Heart right ventricle (tissue), 16 donors: Measurements from ENCODE around the gene CELSR3. TPM values are rescaled to one million over a fixed set of nuclear protein-coding genes. Genes with fewer than 3 reads are reported as not detected.

Source experiments
- ATAC-seq, 8 donors: fragments of 200-7000 bp; cut with Tn5 transposase; one replicate each; pipeline ENCODE4 v1.9.1; 2020; ENCODE audit warnings: mild to moderate bottlenecking in 8 of 8, moderate library complexity in 8 of 8, moderate number of reproducible peaks in 1 of 8
- DNase-seq, 2 donors: peaks; one replicate each; pipeline ENCODE4 v3.0.0-alpha.2; 2020
- H3K27ac ChIP-seq, 10 donors: fragments of 200-600 bp; sonication (generic) in 2 of 10; one replicate each; pipeline versions ENCODE4 v1.5.0 to v1.8.0; 2020 to 2022; ENCODE audit warnings: mild to moderate bottlenecking in 3 of 10
- H3K27me3 ChIP-seq, 7 donors: fragments of 200-600 bp; one replicate each; pipeline ENCODE4 v1.8.0; 2021 to 2022; ENCODE audit warnings: mild to moderate bottlenecking in 2 of 7
- H3K36me3 ChIP-seq, 9 donors: fragments of 200-600 bp; sonication (generic) in 1 of 9; one replicate each; pipeline versions ENCODE4 v1.5.0 to v1.8.0; 2020 to 2022; ENCODE audit warnings: mild to moderate bottlenecking in 2 of 9
- H3K4me1 ChIP-seq, 9 donors: fragments of 200-600 bp; sonication (generic) in 1 of 9; one replicate each; pipeline versions ENCODE4 v1.5.0 to v1.8.0; 2020 to 2022; ENCODE audit warnings: mild to moderate bottlenecking in 4 of 9
- H3K4me3 ChIP-seq, 10 donors: fragments of 200-600 bp; sonication (generic) in 2 of 10; one replicate each; pipeline versions ENCODE4 v1.5.0 to v1.8.0; 2020 to 2022; ENCODE audit warnings: mild to moderate bottlenecking in 7 of 10, moderate library complexity in 2 of 10
- H3K9me3 ChIP-seq, 11 donors: fragments of 200-600 bp in 10 of 11; sonication (generic) in 2 of 11; one replicate each; pipeline versions ENCODE4 v1.5.0 to v1.8.0; 2013 to 2022; ENCODE audit warnings: mild to moderate bottlenecking in 2 of 11, control low read depth in 1 of 11, moderate library complexity in 1 of 11
- WGBS, 2 donors: extraction: QIAGEN DNeasy Blood & Tissue Kit; methylation state at CpG; one replicate each; pipeline ENCODE4 v1.1.7; 2013; ENCODE audit warnings: inconsistent platforms in 1 of 2; 5-methylcytosine and 5-hydroxymethylcytosine counted together
- intact Hi-C, 10 donors: fragments of 100-400 bp; cut with DNase I; formaldehyde crosslinking; loops; one replicate each; pipeline versions ENCODE4 v1.11.1 to v1.14.2; 2022
- polyA plus RNA-seq, 2 donors: library from polyadenylated mRNA; stranded (reverse); fragments of 200-250 nt; gene quantifications; one replicate each; pipeline ENCODE4 v1.2.3, GENCODE V29; 2013
- total RNA-seq, 10 donors: library from RNA; stranded (reverse); fragmentation: NEBNext Ultra II Directional in 3 of 10; extraction: Animal tissue kit (Norgen Biotek cat#: 25700) in 3 of 10; gene quantifications; one replicate each; pipeline versions ENCODE4 v1.2.1 to v1.2.4, GENCODE V29; 2021 to 2023
- TF ChIP-seq, protein P1 (sequence below), 9 donors: fragments of 200-600 bp; sonication (generic) in 2 of 9; IDR thresholded peaks; one replicate each; pipeline versions ENCODE4 v1.5.0 to v1.8.0; 2021 to 2022; ENCODE audit warnings: antibody characterized with exemption in 9 of 9, mild to moderate bottlenecking in 5 of 9, moderate library complexity in 1 of 9
- donor health status: Arrhythmogenic right ventricular cardiomyopathy.
- donor health status: ischemic (EF 13 %, LVEDD 7.1; RV severe dilation, severe dysfunction).
- donor health status: healthy with polysubstance abuse.
- donor health status: DM: no; HTN: yes; CAD: no.
- donor health status: DM: no; HTN: no; CAD: no.
- donor health status: ischemic (EF 25% LVEDD 6.9; RV normal size, moderate dysfunction).
- donor health status: ischemic (EF 25% LVEDD 5.7; RV mildly dilated, moderate dysfunction).
- donor health status: healthy.
- donor health status: DM: yes; HTN: yes; CAD: no.
- donor health status: Ischemic cardiomyopathy.
- donor health status: ischemic (EF 35%, LVEDD 5.7; RV mildly dilated, moderate dysfunction).
- donor health status: nonischemic (EF 11% LVEDD 7.7; RV severe dilation, severe dysfunction).
- donor health status: DM: yes; HTN: yes; CAD: no.
- donor health status: PGD.
- donor health status: ischemic (EF 29% LVEDD 5.4; RV normal size, mild dysfunction).
- donor health status: nonischemic (EF 23%, LVEDD 6.1; RV moderate dilation, normal function).

Gene CELSR3
- total and polyA plus RNA-seq, 12 donors: 0.10 to 0.44 (median 0.17) TPM

DNA sequence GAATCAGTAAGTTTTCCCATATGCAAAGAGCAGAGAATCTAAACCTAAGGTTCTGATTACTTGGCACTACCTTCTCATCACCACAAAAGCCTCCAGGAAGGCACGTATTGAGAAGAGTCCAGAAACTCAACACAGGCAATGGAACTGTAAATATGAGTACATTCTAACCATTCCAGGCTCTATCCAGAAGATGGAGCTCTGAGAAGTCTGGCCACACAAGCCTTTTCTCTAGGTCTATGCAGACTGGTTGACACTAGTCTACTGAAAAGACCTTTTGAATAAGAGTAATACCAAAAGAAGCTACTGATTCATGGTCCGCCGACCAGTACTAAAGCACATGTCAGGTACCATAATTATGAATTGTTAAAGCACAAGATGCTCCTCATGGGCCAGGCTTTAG lies 35.3 kb upstream of the CELSR3 start:
- no peaks in the 10 kb centered on the region for H3K9me3 ChIP-seq
- H3K27me3 ChIP-seq: no peaks in the 10 kb centered on the region
- peaks cover 0 to 66% (median 38%) of the 10 kb centered on the region in 9 donors for H3K4me1 ChIP-seq
- DNase-seq: no peak
- H3K4me3 ChIP-seq: no peak overlapping the region
- TF ChIP-seq, protein P1, sequence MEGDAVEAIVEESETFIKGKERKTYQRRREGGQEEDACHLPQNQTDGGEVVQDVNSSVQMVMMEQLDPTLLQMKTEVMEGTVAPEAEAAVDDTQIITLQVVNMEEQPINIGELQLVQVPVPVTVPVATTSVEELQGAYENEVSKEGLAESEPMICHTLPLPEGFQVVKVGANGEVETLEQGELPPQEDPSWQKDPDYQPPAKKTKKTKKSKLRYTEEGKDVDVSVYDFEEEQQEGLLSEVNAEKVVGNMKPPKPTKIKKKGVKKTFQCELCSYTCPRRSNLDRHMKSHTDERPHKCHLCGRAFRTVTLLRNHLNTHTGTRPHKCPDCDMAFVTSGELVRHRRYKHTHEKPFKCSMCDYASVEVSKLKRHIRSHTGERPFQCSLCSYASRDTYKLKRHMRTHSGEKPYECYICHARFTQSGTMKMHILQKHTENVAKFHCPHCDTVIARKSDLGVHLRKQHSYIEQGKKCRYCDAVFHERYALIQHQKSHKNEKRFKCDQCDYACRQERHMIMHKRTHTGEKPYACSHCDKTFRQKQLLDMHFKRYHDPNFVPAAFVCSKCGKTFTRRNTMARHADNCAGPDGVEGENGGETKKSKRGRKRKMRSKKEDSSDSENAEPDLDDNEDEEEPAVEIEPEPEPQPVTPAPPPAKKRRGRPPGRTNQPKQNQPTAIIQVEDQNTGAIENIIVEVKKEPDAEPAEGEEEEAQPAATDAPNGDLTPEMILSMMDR (IDR thresholded peaks at IDR 0.05): no peak
- H3K27ac ChIP-seq: no peak overlapping the region
- 84 to 94% methylated on average over 3 of the region's 3 CpGs for WGBS, 2 donors
- intact Hi-C loops: no loop called here
- H3K36me3 ChIP-seq: peaks cover 0 to 70% (median 14%) of the 10 kb centered on the region in 9 donors
- no peak for ATAC-seq

DNA sequence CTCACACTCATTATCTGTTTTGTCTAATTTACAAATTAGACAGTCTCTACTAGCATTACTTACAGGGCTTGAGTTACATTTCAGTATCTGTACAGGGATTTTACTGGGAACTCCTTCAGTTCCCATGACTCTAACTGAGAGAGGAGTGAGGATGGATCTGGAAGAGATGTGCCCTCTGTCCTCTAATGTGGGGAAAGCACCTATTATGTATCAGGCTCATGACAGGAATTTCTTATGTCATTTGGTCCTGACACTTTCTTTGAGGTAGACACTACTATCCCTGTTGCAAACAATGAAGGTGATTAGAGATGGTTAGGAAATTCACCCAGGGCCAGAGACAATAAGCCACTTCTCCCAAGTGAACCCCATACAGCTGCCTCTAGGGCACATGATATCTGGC lies 33.9 kb upstream of the CELSR3 start:
- intact Hi-C loops: no loop called here
- peak overlapping the region in 4 of 10 donors; percentile 69 to 86 (median 79) for H3K27ac ChIP-seq
- no peak for ATAC-seq

DNA sequence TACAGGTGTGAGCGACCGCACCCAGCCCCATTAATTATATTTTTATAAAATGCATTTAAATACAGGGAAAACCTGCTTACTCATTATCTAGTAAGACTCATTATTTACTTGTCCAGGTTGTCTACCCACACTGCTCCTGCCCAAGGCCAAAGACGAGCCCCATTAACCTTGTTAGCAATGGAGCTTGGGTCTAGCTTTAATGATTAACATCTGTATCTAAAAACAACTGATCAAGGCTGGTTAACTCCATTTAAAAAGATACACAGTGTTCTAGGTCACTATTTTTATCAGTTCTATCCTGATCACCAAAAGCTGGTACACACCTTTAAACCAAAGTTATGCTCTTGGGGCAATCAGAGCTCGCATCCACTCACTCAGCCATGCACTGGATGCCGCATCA lies 33.5 kb upstream of the CELSR3 start:
- intact Hi-C loops: no loop called here
- H3K4me1 ChIP-seq: peaks cover 0 to 66% (median 34%) of the 10 kb centered on the region in 9 donors
- ATAC-seq: no peak
- peaks cover 0 to 81% (median 26%) of the 10 kb centered on the region in 9 donors for H3K36me3 ChIP-seq
- no peak for DNase-seq
- H3K4me3 ChIP-seq: no peak overlapping the region
- no peaks in the 10 kb centered on the region for H3K9me3 ChIP-seq
- no peaks in the 10 kb centered on the region for H3K27me3 ChIP-seq
- TF ChIP-seq, protein P1 (IDR thresholded peaks at IDR 0.05): no peak
- peak overlapping the region in 5 of 10 donors; percentile 69 to 86 (median 78) for H3K27ac ChIP-seq
- WGBS, 2 donors: 96 to 97% methylated on average over 5 of the region's 5 CpGs

More for the DNA sequence above, 33.9 kb upstream of the CELSR3 start:
- Histone ChIP-seq H3K4me1 (peaks cover 0 to 66% (median 34%) of the 10 kb centered on the region in 9 donors), H3K4me3 (no peak overlapping the region), H3K9me3 (no peaks in the 10 kb centered on the region), H3K27me3 (no peaks in the 10 kb centered on the region), H3K36me3 (peaks cover 0 to 81% (median 22%) of the 10 kb centered on the region in 9 donors)
- TF ChIP-seq, protein P1 (IDR thresholded peaks at IDR 0.05): no peak
- DNase-seq: no peak

DNA sequence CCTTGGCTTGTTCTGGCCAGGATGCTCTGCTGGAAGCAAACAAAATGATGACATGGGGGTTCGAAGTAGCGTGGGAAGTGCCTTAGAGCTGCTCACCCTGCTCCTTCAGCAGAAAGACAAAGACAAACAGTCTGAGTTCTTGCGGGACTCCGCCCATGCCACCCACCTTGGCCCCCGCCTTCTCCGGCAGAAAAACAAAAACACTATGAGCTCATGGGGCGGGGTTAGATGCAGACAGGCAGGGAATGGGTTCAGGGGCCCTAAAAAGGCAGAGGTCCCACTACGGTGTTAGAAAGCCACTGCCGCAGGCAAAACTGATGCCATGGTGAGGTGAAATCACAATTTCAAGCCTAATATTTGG lies 32.7 kb upstream of the CELSR3 start:
- H3K4me1 ChIP-seq: peaks cover 0 to 58% (median 29%) of the 10 kb centered on the region in 9 donors

More for the DNA sequence above, 32.7 kb upstream of the CELSR3 start:
- intact Hi-C loops: no loop called here
- no peaks in the 10 kb centered on the region for H3K27me3 ChIP-seq
- 54 to 67% methylated on average over 9 of the region's 9 CpGs for WGBS, 2 donors
- DNase-seq: peak; percentile 60 to 62
- ATAC-seq: peak; percentile 56 to 89 (median 82)
- no peaks in the 10 kb centered on the region for H3K9me3 ChIP-seq
- TF ChIP-seq, protein P1 (IDR thresholded peaks at IDR 0.05): no peak
- peak overlapping the region; percentile 64 to 86 (median 77) for H3K27ac ChIP-seq
- peaks cover 0 to 83% (median 31%) of the 10 kb centered on the region in 9 donors for H3K36me3 ChIP-seq
- H3K4me3 ChIP-seq: peak overlapping the region in 9 of 10 donors; percentile 23 to 57 (median 48)
